Measurements from ENCODE around the gene CFAP77.

CFAP77 gene

DNA sequence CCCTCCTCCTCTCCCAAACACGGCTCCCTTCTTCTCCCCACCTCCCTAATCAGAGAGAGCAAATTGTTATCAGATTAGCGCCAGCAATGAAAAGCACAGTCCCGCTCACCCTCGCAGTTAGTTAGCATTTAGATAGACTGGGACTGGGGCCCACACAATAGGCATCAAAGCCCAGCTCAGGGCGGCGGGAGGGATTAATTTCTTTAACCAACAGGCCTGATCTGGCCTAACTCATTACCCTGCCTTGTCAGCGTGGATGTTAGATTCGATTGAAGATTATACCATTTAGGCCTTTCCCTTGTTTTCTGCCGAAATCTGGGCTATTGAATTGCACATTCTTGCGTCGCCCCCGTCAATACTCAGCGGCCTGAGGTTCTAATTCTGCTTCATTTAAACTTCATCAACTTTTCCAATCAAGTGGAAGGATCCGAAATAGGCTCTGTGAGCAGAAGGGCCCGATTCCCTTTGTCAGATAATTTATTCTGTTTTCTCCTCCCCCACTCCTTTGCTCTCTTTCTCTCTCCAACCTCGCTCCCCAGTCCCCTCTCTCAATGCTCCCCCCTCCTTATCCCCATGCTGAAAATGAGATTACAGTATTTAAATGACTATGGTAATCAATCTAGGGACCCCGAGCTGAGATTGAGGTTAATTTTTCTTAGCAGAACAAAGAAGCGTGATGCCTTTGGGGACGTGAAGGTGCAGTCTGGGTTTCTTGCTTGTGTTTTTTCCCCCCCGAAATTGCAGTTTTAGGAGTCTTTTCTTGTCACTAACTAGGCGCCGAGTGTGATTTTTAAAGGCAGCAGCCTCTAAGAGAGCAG is 15.1 kb downstream of the CFAP77 start:
- DNase-seq (ENCODE audit: low spot score): no peak
- in situ Hi-C loops (cut with MboI; ENCODE audit: low sequenced_read_pairs, unreplicated experiment): no loop called here
- TF ChIP-seq, protein P1, sequence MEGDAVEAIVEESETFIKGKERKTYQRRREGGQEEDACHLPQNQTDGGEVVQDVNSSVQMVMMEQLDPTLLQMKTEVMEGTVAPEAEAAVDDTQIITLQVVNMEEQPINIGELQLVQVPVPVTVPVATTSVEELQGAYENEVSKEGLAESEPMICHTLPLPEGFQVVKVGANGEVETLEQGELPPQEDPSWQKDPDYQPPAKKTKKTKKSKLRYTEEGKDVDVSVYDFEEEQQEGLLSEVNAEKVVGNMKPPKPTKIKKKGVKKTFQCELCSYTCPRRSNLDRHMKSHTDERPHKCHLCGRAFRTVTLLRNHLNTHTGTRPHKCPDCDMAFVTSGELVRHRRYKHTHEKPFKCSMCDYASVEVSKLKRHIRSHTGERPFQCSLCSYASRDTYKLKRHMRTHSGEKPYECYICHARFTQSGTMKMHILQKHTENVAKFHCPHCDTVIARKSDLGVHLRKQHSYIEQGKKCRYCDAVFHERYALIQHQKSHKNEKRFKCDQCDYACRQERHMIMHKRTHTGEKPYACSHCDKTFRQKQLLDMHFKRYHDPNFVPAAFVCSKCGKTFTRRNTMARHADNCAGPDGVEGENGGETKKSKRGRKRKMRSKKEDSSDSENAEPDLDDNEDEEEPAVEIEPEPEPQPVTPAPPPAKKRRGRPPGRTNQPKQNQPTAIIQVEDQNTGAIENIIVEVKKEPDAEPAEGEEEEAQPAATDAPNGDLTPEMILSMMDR (IDR thresholded peaks at IDR 0.05; ENCODE audit: borderline replicate concordance, control extremely low read depth, extremely low read depth, insufficient read depth, missing control alignments): no peak

DNA sequence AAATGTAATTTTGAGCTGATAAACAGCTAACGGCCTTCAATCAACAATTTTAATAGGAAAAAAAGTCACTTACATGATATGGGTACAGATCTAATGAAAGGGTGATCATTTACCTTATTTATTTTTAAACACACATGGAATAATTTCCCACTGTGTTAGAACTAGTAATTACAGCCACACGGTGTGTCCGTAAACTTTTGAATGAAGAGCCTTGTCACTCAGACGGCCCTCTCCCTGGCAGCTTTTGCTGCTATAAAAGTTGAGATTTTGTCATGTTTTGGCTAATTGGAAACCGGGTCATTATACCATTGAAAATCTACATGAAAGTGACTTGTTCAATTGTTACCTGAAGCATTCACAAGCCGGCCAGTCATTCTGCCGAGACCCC is 15.7 kb downstream of the CFAP77 start:
- TF ChIP-seq, protein P1 (IDR thresholded peaks at IDR 0.05; ENCODE audit: borderline replicate concordance, control extremely low read depth, extremely low read depth, insufficient read depth, missing control alignments): no peak
- in situ Hi-C loops (cut with MboI; ENCODE audit: low sequenced_read_pairs, unreplicated experiment): no loop called here
- no peak for DNase-seq (ENCODE audit: low spot score)

DNA sequence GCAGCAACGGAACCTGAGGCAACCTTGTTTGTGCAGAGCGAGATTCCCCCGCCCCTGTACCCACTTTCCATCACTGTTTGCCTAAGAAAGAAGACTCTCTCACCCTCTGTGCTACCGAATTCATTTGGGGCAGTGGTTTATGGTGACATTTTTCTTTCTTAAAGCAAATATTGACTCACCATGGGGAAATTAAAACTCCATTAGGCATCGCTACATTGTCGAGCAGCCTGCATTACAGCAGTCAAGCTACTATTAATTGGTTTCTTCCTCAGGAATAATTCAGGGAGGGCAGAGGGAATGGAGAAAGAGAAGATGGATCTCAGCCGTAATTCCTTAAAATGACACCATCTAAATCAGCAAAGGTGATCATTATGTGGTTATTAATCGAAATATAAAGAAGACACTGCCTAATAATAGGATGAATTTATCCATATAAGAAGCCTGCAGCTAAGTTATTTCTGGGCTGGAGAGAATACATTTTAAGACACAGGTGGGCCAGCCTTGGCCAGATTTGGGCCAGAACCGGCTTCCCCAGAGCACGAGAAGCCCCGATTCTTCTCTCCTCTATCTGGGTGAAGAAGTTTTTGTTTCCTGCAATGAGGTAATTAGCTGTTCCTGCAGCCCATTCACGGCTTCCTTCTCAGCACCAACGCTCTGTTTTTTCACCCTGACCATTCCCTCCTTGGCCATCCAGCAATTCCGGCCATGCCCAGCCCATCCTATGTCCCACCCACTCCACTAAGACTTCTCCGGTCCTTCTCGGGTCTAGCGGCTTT is 16.8 kb downstream of the CFAP77 start:
- in situ Hi-C loops (cut with MboI; ENCODE audit: low sequenced_read_pairs, unreplicated experiment): no loop called here
- TF ChIP-seq, protein P1 (IDR thresholded peaks at IDR 0.05; ENCODE audit: borderline replicate concordance, control extremely low read depth, extremely low read depth, insufficient read depth, missing control alignments): no peak
- DNase-seq (ENCODE audit: low spot score): no peak

DNA sequence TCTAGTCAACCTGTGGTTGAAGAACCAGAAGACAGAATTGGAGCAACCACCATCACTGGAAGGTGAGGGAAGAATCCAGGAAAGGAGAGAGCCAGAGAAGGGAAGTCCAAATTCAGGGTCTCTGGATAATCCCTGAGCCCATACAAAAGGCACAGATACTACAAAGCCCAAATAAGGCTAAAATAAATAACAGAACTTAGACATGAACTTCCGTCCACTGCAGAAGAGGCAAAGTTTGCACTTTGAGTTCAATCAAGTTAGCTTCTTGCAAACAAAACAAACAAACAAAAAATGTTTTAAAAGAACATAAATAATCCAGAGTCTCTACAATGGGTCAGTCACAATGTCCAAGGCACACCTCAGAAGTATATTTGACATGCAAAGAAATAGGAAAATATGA is 21.0 kb downstream of the CFAP77 start:
- in situ Hi-C loops (cut with MboI; ENCODE audit: low sequenced_read_pairs, unreplicated experiment): no loop called here
- TF ChIP-seq, protein P1 (IDR thresholded peaks at IDR 0.05; ENCODE audit: borderline replicate concordance, control extremely low read depth, extremely low read depth, insufficient read depth, missing control alignments): no peak
- no peak for DNase-seq (ENCODE audit: low spot score)

DNA sequence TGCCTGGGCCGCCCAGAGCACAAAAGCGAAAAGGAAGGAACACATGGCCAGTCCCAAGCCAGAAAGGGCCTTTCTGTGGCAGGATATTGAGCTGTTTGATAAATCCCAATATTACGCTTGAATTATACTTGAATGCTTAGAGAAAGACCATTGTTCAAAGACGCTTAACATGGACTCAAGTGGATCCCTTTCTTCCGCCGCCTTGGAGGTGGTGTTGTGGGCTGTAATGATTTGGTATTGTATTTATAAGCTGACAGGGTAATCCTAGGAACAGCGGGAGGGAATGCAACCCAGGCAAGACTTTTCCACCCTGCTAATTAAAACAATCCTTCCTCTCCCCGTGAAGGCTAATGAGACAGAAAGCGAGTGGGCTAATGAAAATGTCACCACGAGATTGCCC is 24.9 kb downstream of the CFAP77 start:
- in situ Hi-C loops (cut with MboI; ENCODE audit: low sequenced_read_pairs, unreplicated experiment): no loop called here
- TF ChIP-seq, protein P1 (IDR thresholded peaks at IDR 0.05; ENCODE audit: borderline replicate concordance, control extremely low read depth, extremely low read depth, insufficient read depth, missing control alignments): no peak
- no peak for DNase-seq (ENCODE audit: low spot score)

DNA sequence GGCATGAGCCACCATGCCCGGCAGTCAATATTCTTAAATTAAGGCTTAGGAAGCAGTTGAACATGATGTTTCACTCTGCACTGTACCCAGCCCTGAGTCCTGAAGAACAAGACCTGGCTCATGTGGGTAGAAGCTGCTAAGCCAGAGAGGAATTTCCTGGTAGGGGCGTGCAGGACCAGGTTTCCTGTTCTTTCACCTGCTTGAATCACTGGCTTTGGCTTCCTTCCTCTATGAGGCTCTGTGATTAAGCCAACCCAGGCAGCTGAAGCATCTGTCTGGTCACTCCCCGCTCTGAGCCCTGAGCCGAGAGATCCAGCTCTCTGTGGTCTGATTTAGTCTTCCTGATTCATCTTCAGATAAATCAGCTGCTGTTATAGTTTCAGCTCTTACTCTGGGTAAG is 29.1 kb downstream of the CFAP77 start:
- no peak for DNase-seq (ENCODE audit: low spot score)
- in situ Hi-C loops (cut with MboI; ENCODE audit: low sequenced_read_pairs, unreplicated experiment): no loop called here
- TF ChIP-seq, protein P1 (IDR thresholded peaks at IDR 0.05; ENCODE audit: borderline replicate concordance, control extremely low read depth, extremely low read depth, insufficient read depth, missing control alignments): no peak
